ENCODE measurements around the gene MMAA.
"Not testable (repeated sequence)": the region's sequence is repeated elsewhere in the genome, so short reads cannot be mapped to it uniquely, and the experiment has no call there.

Gene MMAA

GRCh38 chr4:145635630-145636029, 16.4 kb downstream of the MMAA start:
- DNase-seq, result peak in 1 of 2 experiments; percentile 15

GRCh38 chr4:145639186-145639698, 20.1 kb downstream of the MMAA start:
- DNase-seq, result no peak

GRCh38 chr4:145640236-145640635, 21.1 kb downstream of the MMAA start:
- DNase-seq, result not testable (repeated sequence)

GRCh38 chr4:145643295-145643694, 24.1 kb downstream of the MMAA start:
- DNase-seq, result no peak

- no peak for DNase-seq
These were observed 25.5 kb downstream of the MMAA start for GRCh38 chr4:145644699-145645098.

GRCh38 chr4:145656156-145656555, 37.0 kb downstream of the MMAA start:
- no peak for DNase-seq

- no peak for DNase-seq
These were observed 40.9 kb downstream of the MMAA start for GRCh38 chr4:145660064-145660463.

- DNase-seq, result no peak
These were observed 44.0 kb downstream of the MMAA start for GRCh38 chr4:145663194-145663593.

GRCh38 chr4:145665773-145666172, 46.6 kb downstream of the MMAA start:
- DNase-seq, result no peak

GRCh38 chr4:145670422-145670821, 51.2 kb downstream of the MMAA start:
- no peak for DNase-seq

GRCh38 chr4:145679520-145679919, 60.3 kb downstream of the MMAA start:
- DNase-seq, result no peak

GRCh38 chr4:145679991-145680455, 60.8 kb downstream of the MMAA start, which contains the start of gene C4orf51:
Gene C4orf51 (plus strand): TSS chr4:145680146. CDS start chr4:145680204, 58 bp downstream.
- DNase-seq, result no peak

- no peak for DNase-seq
These were observed 61.7 kb downstream of the MMAA start for GRCh38 chr4:145680902-145681301.

GRCh38 chr4:145681518-145681917, 62.3 kb downstream of the MMAA start:
- no peak for DNase-seq

- DNase-seq, result no peak
These were observed 62.8 kb downstream of the MMAA start for GRCh38 chr4:145681956-145682355.

- no peak for DNase-seq
These were observed 67.8 kb downstream of the MMAA start for GRCh38 chr4:145686991-145687390.

- DNase-seq, result no peak
These were observed 71.4 kb downstream of the MMAA start for GRCh38 chr4:145690610-145691009.

- not testable (repeated sequence) for DNase-seq
These were observed 72.2 kb downstream of the MMAA start for GRCh38 chr4:145691416-145691815.

- DNase-seq, result no peak
These were observed 75.7 kb downstream of the MMAA start for GRCh38 chr4:145694929-145695328.

- DNase-seq, result no peak
These were observed 78.1 kb downstream of the MMAA start for GRCh38 chr4:145697332-145697731.

GRCh38 chr4:145698507-145698906, 79.3 kb downstream of the MMAA start:
- no peak for DNase-seq

GRCh38 chr4:145703850-145704497, 84.8 kb downstream of the MMAA start:
- no peak for DNase-seq

- no peak for DNase-seq
These were observed 90.2 kb downstream of the MMAA start for GRCh38 chr4:145709336-145709735.

Measured in Kasumi-1 (cell line).